B cell (primary cell): ENCODE measurements around the gene ADAP1. TPM values are rescaled to one million over a fixed set of nuclear protein-coding genes. Genes with fewer than 3 reads are reported as not detected.

Experiments used
- ATAC-seq: fragments of 200-7000 bp; cut with Tn5 transposase; one replicate; pipeline ENCODE4 v1.10.0; 2021; ENCODE audit warnings: low read depth, mild to moderate bottlenecking, moderate number of reproducible peaks, moderate library complexity
- CTCF ChIA-PET: fragments of 350-600 bp; sonication (Branson Sonifier 250); formaldehyde crosslinking; loops from one replicate; lab custom pipeline; 2021; ENCODE audit warnings: antibody characterized with exemption, inconsistent platforms; lab: Charles Lee
- POLR2A ChIA-PET: fragments of 350-600 bp; sonication (Branson Sonifier 250); formaldehyde crosslinking; loops from one replicate; lab custom pipeline; 2021; ENCODE audit warnings: antibody characterized with exemption; lab: Charles Lee
- DNase-seq: peaks from one replicate; pipeline ENCODE4 v3.0.0; 2013
- H2AFZ ChIP-seq: 2 replicates; pipeline ENCODE4 v1.6.1; 2012; ENCODE audit warnings: mild to moderate bottlenecking, low read depth, low read length; ENCODE audit not compliant: insufficient read depth, poor library complexity, severe bottlenecking
- H3K27ac ChIP-seq, 2 donors: 1 replicate in 1 of 2; 2 replicates in 1 of 2; pipeline ENCODE4 v1.5.1; 2012 to 2013; ENCODE audit warnings: low read length in 2 of 2, mild to moderate bottlenecking in 2 of 2, moderate library complexity in 1 of 2
- H3K27me3 ChIP-seq, 4 experiments: fragments of 200-600 bp in 1 of 4; sonication (generic) in 1 of 4; replicated peaks in 1 of 4; 1 replicate in 2 of 4; 2 replicates in 2 of 4; pipeline versions ENCODE4 v1.6.1 to v1.7.0; 2013 to 2016; ENCODE audit warnings: low read length in 3 of 4, mild to moderate bottlenecking in 2 of 4, mixed read lengths in 1 of 4, moderate library complexity in 1 of 4; ENCODE audit not compliant: insufficient read depth in 4 of 4, control insufficient read depth in 3 of 4; ENCODE audit errors: control extremely low read depth in 1 of 4
- H3K36me3 ChIP-seq, 2 experiments: replicated peaks in 1 of 2; 1 replicate in 1 of 2; 2 replicates in 1 of 2; pipeline versions ENCODE4 v1.6.1 to v1.7.1; 2013; ENCODE audit warnings: low read length in 1 of 2; ENCODE audit not compliant: insufficient read depth in 2 of 2, control insufficient read depth in 1 of 2; ENCODE audit errors: control extremely low read depth in 1 of 2, extremely low read depth in 1 of 2
- H3K4me1 ChIP-seq, 2 donors: fragments of 200-600 bp in 1 of 2; sonication (generic) in 1 of 2; 1 replicate in 1 of 2; 2 replicates in 1 of 2; pipeline versions ENCODE4 v1.5.1 to v1.6.1; 2013 to 2017; ENCODE audit warnings: low read length in 2 of 2; ENCODE audit not compliant: control insufficient read depth in 2 of 2, insufficient read depth in 2 of 2
- H3K4me2 ChIP-seq: replicated peaks from 2 replicates; pipeline ENCODE3; 2012; ENCODE audit warnings: mild to moderate bottlenecking, low read depth, low read length; ENCODE audit not compliant: poor library complexity, severe bottlenecking
- H3K4me3 ChIP-seq, 5 experiments: fragments of 200-600 bp in 1 of 5; sonication (generic) in 1 of 5; 1 replicate in 3 of 5; 2 replicates in 2 of 5; pipeline versions ENCODE4 v1.5.1 to v1.7.0; 2011 to 2016; ENCODE audit warnings: low read length in 4 of 5, mild to moderate bottlenecking in 4 of 5, low read depth in 2 of 5, control low read depth in 1 of 5, moderate library complexity in 1 of 5; ENCODE audit not compliant: insufficient read depth in 1 of 5; ENCODE audit errors: control extremely low read depth in 1 of 5, extremely low read depth in 1 of 5
- H3K79me2 ChIP-seq: fragments of 200-600 bp; sonication (generic); one replicate; pipeline ENCODE4 v1.6.0; 2016; ENCODE audit warnings: low read length; ENCODE audit not compliant: control insufficient read depth, insufficient read depth
- H3K9ac ChIP-seq: fragments of 200-600 bp; sonication (generic); 2 replicates; pipeline ENCODE4 v1.6.1; 2017; ENCODE audit warnings: mild to moderate bottlenecking, low read length, moderate library complexity
- H3K9me3 ChIP-seq, 3 donors: one replicate each; pipeline versions ENCODE4 v1.6.1 to v1.7.1; 2013; ENCODE audit warnings: low read length in 2 of 3; ENCODE audit not compliant: control insufficient read depth in 2 of 3, insufficient read depth in 1 of 3; ENCODE audit errors: control extremely low read depth in 1 of 3
- H4K20me1 ChIP-seq: 2 replicates; pipeline ENCODE4 v1.6.0; 2012; ENCODE audit warnings: mild to moderate bottlenecking, low read length; ENCODE audit not compliant: insufficient read depth, control insufficient read depth, poor library complexity, severe bottlenecking
- H3K27ac Mint-ChIP-seq: one replicate; pipeline ENCODE4 v1.8.0; 2021; ENCODE audit warnings: mixed read lengths
- H3K27me3 Mint-ChIP-seq: one replicate; pipeline ENCODE4 v1.8.0; 2021; ENCODE audit warnings: mixed read lengths
- H3K4me1 Mint-ChIP-seq: one replicate; pipeline ENCODE4 v1.8.0; 2021; ENCODE audit warnings: mixed read lengths
- H3K4me3 Mint-ChIP-seq: one replicate; pipeline ENCODE4 v1.8.0; 2021; ENCODE audit warnings: mixed read lengths
- H3K9me3 Mint-ChIP-seq: one replicate; pipeline ENCODE4 v1.8.0; 2022; ENCODE audit warnings: mixed read lengths; ENCODE audit not compliant: insufficient read depth
- EZH2 ChIP-seq: IDR thresholded peaks from 2 replicates; pipeline ENCODE4 v1.6.1; 2012; ENCODE audit warnings: borderline replicate concordance, low read depth, mild to moderate bottlenecking, moderate library complexity, low read length; ENCODE audit not compliant: insufficient read depth, poor library complexity, severe bottlenecking
- WGBS: methylation state at CpG from one replicate; pipeline ENCODE4 v1.1.5; 2013; ENCODE audit warnings: missing lambda C conversion rate; ENCODE audit not compliant: insufficient coverage; 5-methylcytosine and 5-hydroxymethylcytosine counted together
- intact Hi-C: fragments of 100-400 bp; cut with micrococcal nuclease; formaldehyde crosslinking; loops from one replicate; pipeline ENCODE4 v1.10.0; 2022
- polyA plus RNA-seq: library from polyadenylated mRNA; depleted of rRNA; stranded (reverse); fragments of >200 nt; gene quantifications from 2 replicates; pipeline ENCODE4 v1.2.3, GENCODE V29; 2012
- total RNA-seq, 2 donors: library from RNA; stranded (reverse); fragments of 120-200 nt in 1 of 2; gene quantifications; 1 replicate in 1 of 2; 2 replicates in 1 of 2; pipeline versions ENCODE4 v1.2.3 to v1.2.4, GENCODE V29; 2013 to 2022
- TF ChIP-seq, protein P1 (sequence below): fragments of 200-600 bp; IDR thresholded peaks from one replicate; pipeline ENCODE4 v1.8.0; 2022; ENCODE audit warnings: antibody characterized with exemption, mild to moderate bottlenecking

ADAP1 gene
- total and polyA plus RNA-seq, 2 donors (not counting 1 experiment from before 2014, with no cell fraction given), result 10.8 to 12.9 TPM

DNA sequence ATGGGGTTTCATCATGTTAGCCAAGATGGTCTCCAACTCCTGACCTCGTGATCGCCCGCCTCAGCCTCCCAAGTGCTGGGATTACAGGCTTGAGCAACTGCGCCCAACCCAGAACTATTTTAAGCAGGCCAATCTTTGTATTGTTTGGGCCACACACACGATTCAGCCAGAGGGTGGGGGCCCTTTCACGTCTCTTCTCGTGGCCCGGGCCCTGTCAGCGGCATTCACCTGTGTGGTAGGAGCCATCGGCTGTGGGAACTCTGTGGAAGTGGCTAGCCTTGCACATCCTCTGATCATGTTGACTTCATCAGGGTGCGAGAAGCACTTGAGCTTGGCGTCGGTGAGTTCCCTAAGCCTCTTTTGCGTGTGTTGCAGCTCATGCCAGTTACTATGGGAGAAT lies 105.3 kb downstream of the ADAP1 start:
- Histone ChIP-seq H3K4me3 (no peak overlapping the region), H3K9ac (no peak overlapping the region), H3K27ac (no peak overlapping the region), H3K9me3 (peaks cover 0 to 8% (median 0%) of the 10 kb centered on the region in 3 donors), H3K36me3 (peaks cover 3 to 62% of the 10 kb centered on the region in 2 experiments), H3K4me2 (no peak overlapping the region), H3K27me3 (no peaks in the 10 kb centered on the region), H3K4me1 (no peaks in the 10 kb centered on the region), H4K20me1 (peaks cover 6% of the 10 kb centered on the region), H2AFZ (no peak overlapping the region), H3K79me2 (peaks cover 16% of the 10 kb centered on the region)
- Mint-ChIP-seq H3K27me3 (no peaks in the 10 kb centered on the region), H3K9me3 (no peaks in the 10 kb centered on the region), H3K4me3 (no peak overlapping the region), H3K27ac (no peak overlapping the region), H3K4me1 (no peaks in the 10 kb centered on the region)
- TF ChIP-seq, protein P1, sequence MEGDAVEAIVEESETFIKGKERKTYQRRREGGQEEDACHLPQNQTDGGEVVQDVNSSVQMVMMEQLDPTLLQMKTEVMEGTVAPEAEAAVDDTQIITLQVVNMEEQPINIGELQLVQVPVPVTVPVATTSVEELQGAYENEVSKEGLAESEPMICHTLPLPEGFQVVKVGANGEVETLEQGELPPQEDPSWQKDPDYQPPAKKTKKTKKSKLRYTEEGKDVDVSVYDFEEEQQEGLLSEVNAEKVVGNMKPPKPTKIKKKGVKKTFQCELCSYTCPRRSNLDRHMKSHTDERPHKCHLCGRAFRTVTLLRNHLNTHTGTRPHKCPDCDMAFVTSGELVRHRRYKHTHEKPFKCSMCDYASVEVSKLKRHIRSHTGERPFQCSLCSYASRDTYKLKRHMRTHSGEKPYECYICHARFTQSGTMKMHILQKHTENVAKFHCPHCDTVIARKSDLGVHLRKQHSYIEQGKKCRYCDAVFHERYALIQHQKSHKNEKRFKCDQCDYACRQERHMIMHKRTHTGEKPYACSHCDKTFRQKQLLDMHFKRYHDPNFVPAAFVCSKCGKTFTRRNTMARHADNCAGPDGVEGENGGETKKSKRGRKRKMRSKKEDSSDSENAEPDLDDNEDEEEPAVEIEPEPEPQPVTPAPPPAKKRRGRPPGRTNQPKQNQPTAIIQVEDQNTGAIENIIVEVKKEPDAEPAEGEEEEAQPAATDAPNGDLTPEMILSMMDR, result no peak
- no peak for TF ChIP-seq EZH2
- ATAC-seq (no peak), DNase-seq (no peak)
- intact Hi-C loops, result no loop called here
- POLR2A ChIA-PET, result no interaction called here
- CTCF ChIA-PET, result no interaction called here
- 95% methylated on average over 14 of the region's 14 CpGs for WGBS

Other genes with a start within 250 kb of the ADAP1 start
- 21.4 and 25.8 TPM in 2 replicates for gene DNAAF5, start 228.0 kb downstream of the ADAP1 start, total RNA-seq
- 13.1 and 18.0 TPM in 2 replicates for gene DNAAF5, start 228.0 kb downstream of the ADAP1 start, polyA plus RNA-seq
- 8.0 and 8.6 TPM in 2 replicates for gene PRKAR1B, start 227.4 kb downstream of the ADAP1 start, total RNA-seq
- 4.5 and 4.9 TPM in 2 replicates for gene PRKAR1B, start 227.4 kb downstream of the ADAP1 start, polyA plus RNA-seq
- 187 and 198 TPM in 2 replicates for gene SUN1, start 122.2 kb downstream of the ADAP1 start, total RNA-seq
- 254 and 366 TPM in 2 replicates for gene SUN1, start 122.2 kb downstream of the ADAP1 start, polyA plus RNA-seq
- 62.8 and 65.5 TPM in 2 replicates for gene GET4, start 78.1 kb downstream of the ADAP1 start, total RNA-seq
- 53.5 and 70.8 TPM in 2 replicates for gene GET4, start 78.1 kb downstream of the ADAP1 start, polyA plus RNA-seq
- 38.3 and 44.6 TPM in 2 replicates for gene COX19, start 20.9 kb upstream of the ADAP1 start, total RNA-seq
- gene COX19, start 20.9 kb upstream of the ADAP1 start, polyA plus RNA-seq, result 14.7 and 18.9 TPM in 2 replicates
- not detected in 2 replicates for gene CYP2W1, start 28.5 kb upstream of the ADAP1 start, total RNA-seq
- gene CYP2W1, start 28.5 kb upstream of the ADAP1 start, polyA plus RNA-seq, result not detected in 2 replicates
- 44.6 and 45.4 TPM in 2 replicates for gene GPR146, start 89.9 kb upstream of the ADAP1 start, total RNA-seq
- gene GPR146, start 89.9 kb upstream of the ADAP1 start, polyA plus RNA-seq, result 4.2 and 16.7 TPM in 2 replicates
- 20.7 and 21.3 TPM in 2 replicates for gene GPER1, start 133.4 kb upstream of the ADAP1 start, total RNA-seq
- 2.7 and 3.2 TPM in 2 replicates for gene GPER1, start 133.4 kb upstream of the ADAP1 start, polyA plus RNA-seq
- 26.7 and 27.3 TPM in 2 replicates for gene ZFAND2A, start 205.5 kb upstream of the ADAP1 start, total RNA-seq
- 113 and 190 TPM in 2 replicates for gene ZFAND2A, start 205.5 kb upstream of the ADAP1 start, polyA plus RNA-seq